ENCODE data around the gene RSBN1L.

Gene RSBN1L

GRCh38 chr7:77696057-77696642, at the start of gene RSBN1L:
Gene RSBN1L, plus strand, starts transcription at chr7:77696459. Its CDS starts 11 bp downstream, at chr7:77696470.
- TF ChIP-seq CTCF (IDR thresholded peaks at IDR 0.05): no peak

GRCh38 chr7:77648742-77649338, 47.4 kb upstream of the RSBN1L start:
- TF ChIP-seq CTCF (IDR thresholded peaks at IDR 0.05): no peak

GRCh38 chr7:77649716-77650349, 46.4 kb upstream of the RSBN1L start:
- TF ChIP-seq CTCF (IDR thresholded peaks at IDR 0.05): no peak

GRCh38 chr7:77651575-77652162, 44.6 kb upstream of the RSBN1L start:
- TF ChIP-seq CTCF (IDR thresholded peaks at IDR 0.05): peak; percentile 84

- TF ChIP-seq CTCF (IDR thresholded peaks at IDR 0.05): no peak
Observed at GRCh38 chr7:77653572-77653971, 42.7 kb upstream of the RSBN1L start.

- TF ChIP-seq CTCF (IDR thresholded peaks at IDR 0.05): no peak
Observed at GRCh38 chr7:77655356-77655755, 40.9 kb upstream of the RSBN1L start.

GRCh38 chr7:77655836-77656455, 40.3 kb upstream of the RSBN1L start:
- TF ChIP-seq CTCF (IDR thresholded peaks at IDR 0.05): no peak
